Ishikawa (cell line): ENCODE results near the gene SH3YL1.

Experiments
- CEBPB ChIP-seq: IDR thresholded peaks from 2 replicates; pipeline ENCODE4 v1.6.1; 2012
- CREB1 ChIP-seq: IDR thresholded peaks from 2 replicates; pipeline ENCODE4 v1.6.1; 2012; ENCODE audit warnings: low read depth
- EGR1 ChIP-seq: IDR thresholded peaks from 2 replicates; pipeline ENCODE4 v1.6.1; 2012
- EP300 ChIP-seq: IDR thresholded peaks from 2 replicates; pipeline ENCODE4 v1.6.1; 2012; ENCODE audit warnings: borderline replicate concordance
- FOXM1 ChIP-seq: IDR thresholded peaks from 2 replicates; pipeline ENCODE4 v1.6.1; 2012; ENCODE audit warnings: low read depth, borderline replicate concordance
- MAX ChIP-seq: IDR thresholded peaks from 2 replicates; pipeline ENCODE4 v1.6.1; 2012
- NFIC ChIP-seq: IDR thresholded peaks from 2 replicates; pipeline ENCODE4 v1.6.1; 2012
- RAD21 ChIP-seq: IDR thresholded peaks from 2 replicates; pipeline ENCODE4 v1.6.1; 2012; ENCODE audit warnings: low read depth
- TAF1 ChIP-seq: IDR thresholded peaks from 2 replicates; pipeline ENCODE4 v1.6.1; 2012; ENCODE audit warnings: low read depth, mild to moderate bottlenecking
- TCF12 ChIP-seq: IDR thresholded peaks from 2 replicates; pipeline ENCODE4 v1.6.1; 2012; ENCODE audit warnings: low read depth
- TEAD4 ChIP-seq: IDR thresholded peaks from 2 replicates; pipeline ENCODE4 v1.6.1; 2012
- YY1 ChIP-seq: IDR thresholded peaks from 2 replicates; pipeline ENCODE4 v1.6.1; 2012; ENCODE audit warnings: low read depth
- ZBTB7A ChIP-seq: IDR thresholded peaks from 2 replicates; pipeline ENCODE4 v1.6.1; 2012; ENCODE audit warnings: low read depth
- TF ChIP-seq, protein P1 (sequence below): IDR thresholded peaks from 2 replicates; pipeline ENCODE4 v1.6.1; 2012; ENCODE audit warnings: low read depth, mild to moderate bottlenecking
- TF ChIP-seq, protein P2 (sequence below): IDR thresholded peaks from 2 replicates; pipeline ENCODE4 v1.6.1; 2012

SH3YL1 gene

DNA sequence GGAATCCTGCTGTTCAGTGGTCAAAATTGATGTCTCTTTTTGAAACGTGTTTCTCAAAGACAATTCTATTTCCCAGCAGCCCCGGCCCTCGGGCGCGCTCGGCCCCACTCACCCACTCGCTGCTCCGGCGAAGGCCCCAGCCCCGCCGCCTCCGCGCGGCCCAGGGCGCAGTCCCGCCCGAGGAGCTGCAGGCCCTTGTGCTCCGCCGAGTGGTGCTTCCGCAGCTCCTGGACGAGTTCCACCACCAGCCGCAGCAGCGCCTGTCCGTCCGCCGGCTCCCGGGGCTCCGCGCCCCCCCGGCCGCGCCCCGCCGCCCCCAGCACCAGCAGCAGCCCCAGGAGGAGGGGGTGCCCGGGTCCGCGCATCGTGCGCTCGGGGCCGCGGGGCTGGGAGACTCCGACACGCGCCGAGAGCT, 23.6 kb upstream of the SH3YL1 start:
- TF ChIP-seq TCF12 (no peak), TAF1 (no peak), MAX (no peak; the same call in 1 of the 2 replicates), ZBTB7A (0 out of 2 replicates have a peak, but pooled peaks have one; percentile 22), FOXM1 (no peak)
- TF ChIP-seq, protein P1, sequence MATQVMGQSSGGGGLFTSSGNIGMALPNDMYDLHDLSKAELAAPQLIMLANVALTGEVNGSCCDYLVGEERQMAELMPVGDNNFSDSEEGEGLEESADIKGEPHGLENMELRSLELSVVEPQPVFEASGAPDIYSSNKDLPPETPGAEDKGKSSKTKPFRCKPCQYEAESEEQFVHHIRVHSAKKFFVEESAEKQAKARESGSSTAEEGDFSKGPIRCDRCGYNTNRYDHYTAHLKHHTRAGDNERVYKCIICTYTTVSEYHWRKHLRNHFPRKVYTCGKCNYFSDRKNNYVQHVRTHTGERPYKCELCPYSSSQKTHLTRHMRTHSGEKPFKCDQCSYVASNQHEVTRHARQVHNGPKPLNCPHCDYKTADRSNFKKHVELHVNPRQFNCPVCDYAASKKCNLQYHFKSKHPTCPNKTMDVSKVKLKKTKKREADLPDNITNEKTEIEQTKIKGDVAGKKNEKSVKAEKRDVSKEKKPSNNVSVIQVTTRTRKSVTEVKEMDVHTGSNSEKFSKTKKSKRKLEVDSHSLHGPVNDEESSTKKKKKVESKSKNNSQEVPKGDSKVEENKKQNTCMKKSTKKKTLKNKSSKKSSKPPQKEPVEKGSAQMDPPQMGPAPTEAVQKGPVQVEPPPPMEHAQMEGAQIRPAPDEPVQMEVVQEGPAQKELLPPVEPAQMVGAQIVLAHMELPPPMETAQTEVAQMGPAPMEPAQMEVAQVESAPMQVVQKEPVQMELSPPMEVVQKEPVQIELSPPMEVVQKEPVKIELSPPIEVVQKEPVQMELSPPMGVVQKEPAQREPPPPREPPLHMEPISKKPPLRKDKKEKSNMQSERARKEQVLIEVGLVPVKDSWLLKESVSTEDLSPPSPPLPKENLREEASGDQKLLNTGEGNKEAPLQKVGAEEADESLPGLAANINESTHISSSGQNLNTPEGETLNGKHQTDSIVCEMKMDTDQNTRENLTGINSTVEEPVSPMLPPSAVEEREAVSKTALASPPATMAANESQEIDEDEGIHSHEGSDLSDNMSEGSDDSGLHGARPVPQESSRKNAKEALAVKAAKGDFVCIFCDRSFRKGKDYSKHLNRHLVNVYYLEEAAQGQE = no peak
- TF ChIP-seq, protein P2, sequence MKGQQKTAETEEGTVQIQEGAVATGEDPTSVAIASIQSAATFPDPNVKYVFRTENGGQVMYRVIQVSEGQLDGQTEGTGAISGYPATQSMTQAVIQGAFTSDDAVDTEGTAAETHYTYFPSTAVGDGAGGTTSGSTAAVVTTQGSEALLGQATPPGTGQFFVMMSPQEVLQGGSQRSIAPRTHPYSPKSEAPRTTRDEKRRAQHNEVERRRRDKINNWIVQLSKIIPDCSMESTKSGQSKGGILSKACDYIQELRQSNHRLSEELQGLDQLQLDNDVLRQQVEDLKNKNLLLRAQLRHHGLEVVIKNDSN = no peak

- TF ChIP-seq FOXM1 = no peak
- no peak for TF ChIP-seq CREB1
- no peak for TF ChIP-seq EGR1
- TF ChIP-seq NFIC = no peak
- no peak for TF ChIP-seq YY1
- no peak for TF ChIP-seq TCF12
- no peak for TF ChIP-seq CEBPB
- TF ChIP-seq TAF1 = no peak
- TF ChIP-seq, protein P2 = no peak
- TF ChIP-seq RAD21 = no peak
- TF ChIP-seq TEAD4 = no peak
- no peak for TF ChIP-seq EP300
- TF ChIP-seq, protein P1 = no peak
Measured at GRCh38 chr2:286774-287392, 23.1 kb upstream of the SH3YL1 start.

DNA sequence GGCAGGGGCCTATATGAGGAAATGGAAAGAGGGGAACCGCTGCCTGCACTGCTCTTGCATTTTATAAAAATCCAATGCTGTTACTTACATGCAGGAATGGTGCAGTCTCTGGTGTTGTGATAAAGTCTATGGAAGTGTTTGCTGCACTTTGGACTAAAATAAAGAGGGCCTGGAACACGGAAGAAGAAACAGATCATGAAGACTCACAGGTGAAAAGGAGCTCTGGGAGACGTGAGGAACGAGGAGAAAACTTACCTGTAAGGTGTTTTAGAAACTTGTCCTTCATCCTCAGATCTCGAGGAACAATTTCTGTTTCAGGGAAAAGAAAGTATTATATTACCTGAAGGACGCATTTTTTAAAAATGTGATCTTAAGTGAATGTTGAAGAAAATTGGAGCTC, 22.2 kb upstream of the SH3YL1 start:
- TF ChIP-seq, protein P2 = no peak
- TF ChIP-seq YY1 (no peak), NFIC (no peak), TEAD4 (no peak), TCF12 (no peak), EGR1 (no peak), EP300 (no peak), RAD21 (no peak), TAF1 (no peak), FOXM1 (no peak), CREB1 (no peak), ZBTB7A (no peak), CEBPB (no peak), MAX (no peak)
- TF ChIP-seq, protein P1 = no peak

GRCh38 chr2:285531-285930, 21.7 kb upstream of the SH3YL1 start:
- TF ChIP-seq YY1 (no peak), CEBPB (no peak), EGR1 (no peak), CREB1 (no peak)
- TF ChIP-seq, protein P1 = no peak
